Measurements from ENCODE around the gene SHB. TPM values are rescaled to one million over a fixed set of nuclear protein-coding genes. Genes with fewer than 3 reads are reported as not detected.

The SHB gene
- total RNA-seq, 2 donors from 2014 or later: 28.1 to 38.1 TPM

- H3K36me3 Mint-ChIP-seq (ENCODE audit: low read depth): no peaks in the 10 kb centered on the region
- H3K27me3 ChIP-seq (ENCODE audit: control insufficient read depth, insufficient read depth, low read length, poor library complexity, severe bottlenecking): no peaks in the 10 kb centered on the region
- H3K4me1 Mint-ChIP-seq: peaks cover 64% of the 10 kb centered on the region
- H3K9me3 Mint-ChIP-seq: no peaks in the 10 kb centered on the region
- H3K36me3 ChIP-seq (ENCODE audit: control insufficient read depth, insufficient read depth, low read length): no peaks in the 10 kb centered on the region
- H3K4me3 ChIP-seq (ENCODE audit: low read length): no peak overlapping the region
- no peak overlapping the region for H3K4me3 Mint-ChIP-seq
- TF ChIP-seq, protein P1, sequence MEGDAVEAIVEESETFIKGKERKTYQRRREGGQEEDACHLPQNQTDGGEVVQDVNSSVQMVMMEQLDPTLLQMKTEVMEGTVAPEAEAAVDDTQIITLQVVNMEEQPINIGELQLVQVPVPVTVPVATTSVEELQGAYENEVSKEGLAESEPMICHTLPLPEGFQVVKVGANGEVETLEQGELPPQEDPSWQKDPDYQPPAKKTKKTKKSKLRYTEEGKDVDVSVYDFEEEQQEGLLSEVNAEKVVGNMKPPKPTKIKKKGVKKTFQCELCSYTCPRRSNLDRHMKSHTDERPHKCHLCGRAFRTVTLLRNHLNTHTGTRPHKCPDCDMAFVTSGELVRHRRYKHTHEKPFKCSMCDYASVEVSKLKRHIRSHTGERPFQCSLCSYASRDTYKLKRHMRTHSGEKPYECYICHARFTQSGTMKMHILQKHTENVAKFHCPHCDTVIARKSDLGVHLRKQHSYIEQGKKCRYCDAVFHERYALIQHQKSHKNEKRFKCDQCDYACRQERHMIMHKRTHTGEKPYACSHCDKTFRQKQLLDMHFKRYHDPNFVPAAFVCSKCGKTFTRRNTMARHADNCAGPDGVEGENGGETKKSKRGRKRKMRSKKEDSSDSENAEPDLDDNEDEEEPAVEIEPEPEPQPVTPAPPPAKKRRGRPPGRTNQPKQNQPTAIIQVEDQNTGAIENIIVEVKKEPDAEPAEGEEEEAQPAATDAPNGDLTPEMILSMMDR (conservative IDR thresholded peaks at IDR 0.05): no peak
- peak overlapping the region; percentile 23 for H3K27ac Mint-ChIP-seq
- no peaks in the 10 kb centered on the region for H3K9me3 ChIP-seq (ENCODE audit: control insufficient read depth, low read length)
- H3K9ac ChIP-seq (ENCODE audit: extremely low read depth, low read length, poor library complexity, severe bottlenecking): no peak overlapping the region
- peak; percentile 66 for DNase-seq
- peaks cover 14% of the 10 kb centered on the region for H3K4me1 ChIP-seq (ENCODE audit: control insufficient read depth, insufficient read depth, low read length)
- H3K27me3 Mint-ChIP-seq (ENCODE audit: insufficient read depth): no peaks in the 10 kb centered on the region
- 77 to 84% methylated on average over 6 to 10 of the region's 10 CpGs for WGBS, 2 experiments (ENCODE audit: insufficient coverage in 1 of 2, insufficient read length in 1 of 2)
- H3K27ac ChIP-seq (ENCODE audit: low read depth, low read length): no peak overlapping the region
Measured at GRCh38 chr9:38083858-38084555, 15.0 kb upstream of the SHB start.

- H3K36me3 ChIP-seq (ENCODE audit: control insufficient read depth, insufficient read depth, low read length): no peaks in the 10 kb centered on the region
- TF ChIP-seq, protein P1 (conservative IDR thresholded peaks at IDR 0.05): no peak
- no peak overlapping the region for H3K4me3 ChIP-seq (ENCODE audit: low read length)
- Mint-ChIP-seq H3K36me3 (ENCODE audit: low read depth) (no peaks in the 10 kb centered on the region), H3K9me3 (no peaks in the 10 kb centered on the region), H3K27me3 (ENCODE audit: insufficient read depth) (no peaks in the 10 kb centered on the region), H3K4me1 (peaks cover 69% of the 10 kb centered on the region), H3K27ac (peak overlapping the region; percentile 32), H3K4me3 (no peak overlapping the region)
- H3K9ac ChIP-seq (ENCODE audit: extremely low read depth, low read length, poor library complexity, severe bottlenecking): no peak overlapping the region
- H3K4me1 ChIP-seq (ENCODE audit: control insufficient read depth, insufficient read depth, low read length): peaks cover 14% of the 10 kb centered on the region
- WGBS, 2 experiments (ENCODE audit: insufficient coverage in 1 of 2, insufficient read length in 1 of 2): 31 to 32% methylated on average over 3 to 5 of the region's 5 CpGs
- DNase-seq: peak; percentile 50
- no peaks in the 10 kb centered on the region for H3K27me3 ChIP-seq (ENCODE audit: control insufficient read depth, insufficient read depth, low read length, poor library complexity, severe bottlenecking)
- H3K27ac ChIP-seq (ENCODE audit: low read depth, low read length): no peak overlapping the region
- H3K9me3 ChIP-seq (ENCODE audit: control insufficient read depth, low read length): no peaks in the 10 kb centered on the region
Measured at GRCh38 chr9:38082446-38083287, 13.6 kb upstream of the SHB start.

DNA sequence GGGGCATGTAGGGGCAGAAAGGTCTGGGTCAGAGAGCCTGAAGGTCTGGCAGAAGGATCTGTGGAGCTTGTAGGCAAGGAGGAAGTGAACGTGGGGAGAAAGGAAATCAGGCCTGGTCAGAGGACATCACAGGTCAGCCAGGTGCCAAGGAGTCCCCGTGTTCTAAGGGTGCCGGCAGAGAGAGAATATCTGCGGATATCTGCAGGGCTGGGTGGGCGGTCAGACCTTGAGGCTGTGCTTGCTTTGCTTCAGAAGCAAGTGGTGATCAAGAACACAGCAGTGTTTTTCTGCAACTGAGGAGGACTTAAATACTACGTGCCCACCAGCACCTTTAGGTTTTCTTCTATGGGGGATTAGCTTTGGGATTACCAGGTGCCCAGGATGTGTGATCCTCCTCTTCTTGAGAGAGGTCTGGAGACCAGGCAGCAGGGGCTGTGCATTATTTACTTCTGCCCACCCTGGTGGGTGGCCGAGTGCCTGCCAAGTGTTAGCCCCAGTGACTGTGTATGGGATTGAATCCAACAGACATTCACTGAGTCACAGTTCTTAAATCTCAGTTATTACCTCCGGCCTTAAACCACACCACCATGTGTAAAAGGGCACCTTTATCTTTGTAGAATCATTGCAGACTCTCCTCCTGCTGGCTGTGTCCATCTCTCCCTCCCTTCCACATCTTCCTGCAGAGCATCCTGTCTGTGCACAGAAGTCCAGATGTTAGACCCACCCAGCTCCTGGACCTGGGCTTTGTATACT lies 12.5 kb upstream of the SHB start:
- Histone ChIP-seq H3K9me3 (ENCODE audit: control insufficient read depth, low read length) (no peaks in the 10 kb centered on the region), H3K4me3 (ENCODE audit: low read length) (no peak overlapping the region), H3K27me3 (ENCODE audit: control insufficient read depth, insufficient read depth, low read length, poor library complexity, severe bottlenecking) (no peaks in the 10 kb centered on the region), H3K36me3 (ENCODE audit: control insufficient read depth, insufficient read depth, low read length) (no peaks in the 10 kb centered on the region), H3K9ac (ENCODE audit: extremely low read depth, low read length, poor library complexity, severe bottlenecking) (no peak overlapping the region), H3K4me1 (ENCODE audit: control insufficient read depth, insufficient read depth, low read length) (peaks cover 14% of the 10 kb centered on the region), H3K27ac (ENCODE audit: low read depth, low read length) (no peak overlapping the region)
- peak; percentile 31 for DNase-seq
- peaks cover 2% of the 10 kb centered on the region for H3K9me3 Mint-ChIP-seq
- no peaks in the 10 kb centered on the region for H3K36me3 Mint-ChIP-seq (ENCODE audit: low read depth)
- H3K4me3 Mint-ChIP-seq: no peak overlapping the region
- H3K4me1 Mint-ChIP-seq: peaks cover 66% of the 10 kb centered on the region
- TF ChIP-seq, protein P1 (conservative IDR thresholded peaks at IDR 0.05): no peak
- no peak overlapping the region for H3K27ac Mint-ChIP-seq
- WGBS, 2 experiments (ENCODE audit: insufficient coverage in 1 of 2, insufficient read length in 1 of 2): 75 to 82% methylated on average over 4 to 8 of the region's 8 CpGs
- H3K27me3 Mint-ChIP-seq (ENCODE audit: insufficient read depth): peaks cover under 1% of the 10 kb centered on the region

Data from endodermal cell (in vitro differentiated cells).